GM23338 (cell line): ENCODE results near the gene APLNR. TPM values are rescaled to one million over a fixed set of nuclear protein-coding genes. Genes with fewer than 3 reads are reported as not detected.

Source experiments
- ATAC-seq: fragments of 200-7000 bp; cut with Tn5 transposase; 3 replicates; pipeline ENCODE4 v1.9.1; 2020
- DNase-seq: peaks from one replicate; pipeline ENCODE4 v3.0.0-alpha.2; 2015; ENCODE audit warnings: low spot score
- H2AFZ ChIP-seq: fragments of 200-600 bp; sonication (generic); 2 replicates; pipeline ENCODE4 v1.8.0; 2016; ENCODE audit warnings: antibody characterized with exemption, mild to moderate bottlenecking, moderate library complexity
- H3F3A ChIP-seq: fragments of 200-600 bp; sonication (generic); replicated peaks from 2 replicates; pipeline ENCODE4 v1.8.0; 2017; ENCODE audit warnings: antibody characterized with exemption, mixed run types, low read depth
- H3K27ac ChIP-seq: fragments of 200-600 bp; sonication (generic); 2 replicates; pipeline ENCODE4 v1.6.1; 2016; ENCODE audit warnings: low read depth
- H3K27me3 ChIP-seq: fragments of 200-600 bp; sonication (generic); 2 replicates; pipeline ENCODE4 v1.8.0; 2016; ENCODE audit warnings: mild to moderate bottlenecking, mixed run types, moderate library complexity; ENCODE audit not compliant: insufficient read depth
- H3K36me3 ChIP-seq: fragments of 200-600 bp; sonication (generic); 2 replicates; pipeline ENCODE4 v1.8.0; 2016; ENCODE audit warnings: mild to moderate bottlenecking; ENCODE audit not compliant: insufficient read depth
- H3K4me1 ChIP-seq: fragments of 200-600 bp; sonication (generic); 2 replicates; pipeline ENCODE4 v1.8.0; 2016; ENCODE audit warnings: mild to moderate bottlenecking, moderate library complexity; ENCODE audit not compliant: insufficient read depth
- H3K4me2 ChIP-seq: fragments of 200-600 bp; sonication (generic); 2 replicates; pipeline ENCODE4 v1.7.1; 2017; ENCODE audit warnings: mixed run types
- H3K4me3 ChIP-seq: fragments of 200-600 bp; sonication (generic); 2 replicates; pipeline ENCODE4 v1.6.1; 2016; ENCODE audit warnings: mixed run types
- H3K79me2 ChIP-seq: fragments of 200-600 bp; sonication (generic); replicated peaks from 2 replicates; pipeline ENCODE4 v1.8.0; 2017; ENCODE audit warnings: mild to moderate bottlenecking; ENCODE audit not compliant: insufficient read depth
- H3K9me2 ChIP-seq: fragments of 200-600 bp; sonication (generic); 2 replicates; pipeline ENCODE4 v1.8.0; 2017; ENCODE audit not compliant: insufficient read depth
- H4K20me1 ChIP-seq: fragments of 200-600 bp; sonication (generic); replicated peaks from 2 replicates; pipeline ENCODE4 v1.8.0; 2017; ENCODE audit warnings: mild to moderate bottlenecking; ENCODE audit not compliant: insufficient read depth
- H3K27ac Mint-ChIP-seq: 2 replicates; pipeline ENCODE4 v1.8.0; 2020; ENCODE audit warnings: inconsistent platforms, mild to moderate bottlenecking, moderate library complexity, mixed read lengths
- H3K27me3 Mint-ChIP-seq: 3 replicates; pipeline ENCODE4 v1.8.0; 2022; ENCODE audit warnings: low read depth, mild to moderate bottlenecking, moderate library complexity, mixed read lengths, inconsistent platforms; ENCODE audit not compliant: insufficient read depth, poor library complexity
- H3K36me3 Mint-ChIP-seq: 3 replicates; pipeline ENCODE4 v1.8.0; 2021; ENCODE audit warnings: low read depth, mild to moderate bottlenecking, inconsistent platforms, moderate library complexity, mixed read lengths
- H3K4me1 Mint-ChIP-seq: 3 replicates; pipeline ENCODE4 v1.8.0; 2020; ENCODE audit warnings: mild to moderate bottlenecking, inconsistent platforms, mixed read lengths
- H3K4me3 Mint-ChIP-seq: 3 replicates; pipeline ENCODE4 v1.8.0; 2021; ENCODE audit warnings: moderate library complexity, mild to moderate bottlenecking, inconsistent platforms, mixed read lengths
- H3K9me3 Mint-ChIP-seq: 3 replicates; pipeline ENCODE4 v1.8.0; 2020; ENCODE audit warnings: moderate library complexity, mild to moderate bottlenecking, inconsistent platforms, mixed read lengths
- POLR2AphosphoS5 ChIP-seq: IDR thresholded peaks from 2 replicates; pipeline ENCODE4 v1.6.1; 2016; ENCODE audit warnings: antibody characterized with exemption, low read depth
- ZNF331 ChIP-seq: fragments of 250-450 bp; sonication (Bioruptor Pico); IDR thresholded peaks from 2 replicates; pipeline ENCODE4 v1.5.0; 2020; ENCODE audit warnings: low read depth, mild to moderate bottlenecking, moderate library complexity
- polyA plus RNA-seq: library from polyadenylated mRNA; unstranded; fragments of >200 nt; fragmentation: Nextera tagmentation; extraction: Ambion mirVana; gene quantifications from 2 replicates; pipeline ENCODE4 v1.2.1, GENCODE V29; 2016
- total RNA-seq: library from RNA; depleted of rRNA; stranded (reverse); fragments of >200 nt; shearing (Covaris generic); gene quantifications from 2 replicates; pipeline ENCODE4 v1.2.3, GENCODE V29; 2014
- TF ChIP-seq, protein P1 (sequence below): IDR thresholded peaks from one replicate; pipeline ENCODE4 v1.6.1; 2018; ENCODE audit warnings: antibody characterized with exemption; ENCODE audit not compliant: unreplicated experiment
- TF ChIP-seq, protein P2 (sequence below), 2 experiments: fragments of 200-600 bp in 1 of 2; sonication (generic) in 1 of 2; conservative IDR thresholded peaks; 2 replicates each; pipeline versions ENCODE4 v1.5.1 to v1.6.1; 2016 to 2017; ENCODE audit warnings: antibody characterized with exemption in 2 of 2, low read depth in 2 of 2, mild to moderate bottlenecking in 2 of 2, moderate library complexity in 1 of 2

The APLNR gene
- total and polyA plus RNA-seq, 2 experiments from 2014 or later: 0.10 TPM; not detected in 1

DNA sequence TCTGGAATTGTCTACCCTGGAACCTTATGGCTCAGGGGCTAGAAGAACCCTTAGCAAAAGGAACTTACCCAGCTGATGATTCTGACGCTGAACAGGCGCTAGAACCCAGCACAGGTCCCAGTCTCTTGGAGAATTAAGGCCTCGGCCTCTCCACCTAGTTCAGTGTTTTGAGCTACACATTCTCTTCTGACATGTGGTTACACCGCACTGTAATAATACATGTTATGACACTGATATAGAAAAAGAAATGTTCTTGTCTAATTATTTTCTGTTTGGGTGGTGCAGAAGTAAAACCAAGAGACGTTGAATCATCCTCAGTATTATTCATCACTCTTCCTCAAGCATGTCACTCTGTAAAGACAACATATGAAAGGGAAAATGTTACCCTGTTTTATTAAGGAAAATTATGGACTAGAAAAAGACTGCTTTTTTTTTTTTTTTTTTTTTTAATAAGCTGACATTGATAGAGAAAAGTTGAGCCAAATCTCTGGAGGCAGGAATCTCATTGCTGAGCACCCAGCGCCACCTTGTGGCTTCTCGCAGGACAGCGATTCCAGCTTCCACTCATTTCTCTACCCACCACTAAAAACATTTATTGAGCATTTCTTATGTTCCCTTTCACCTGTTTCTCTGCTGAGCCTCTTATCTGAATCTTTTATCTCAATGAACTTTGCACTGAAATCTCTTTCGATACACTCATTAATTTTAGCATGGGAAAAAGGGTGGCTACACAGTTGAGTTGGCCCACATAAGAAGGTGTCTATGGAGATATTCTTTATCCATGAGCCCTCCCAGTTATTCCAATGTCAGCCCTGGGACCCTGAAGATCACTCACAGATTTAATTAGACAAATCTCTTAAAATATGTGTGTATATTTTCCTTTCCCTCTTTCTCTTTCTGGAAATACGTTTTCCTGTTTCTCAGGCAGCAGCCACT lies 12.6 kb upstream of the APLNR start:
- no peaks in the 10 kb centered on the region for H3F3A ChIP-seq
- H3K4me1 ChIP-seq: no peaks in the 10 kb centered on the region
- H3K27me3 Mint-ChIP-seq: peaks cover 5% of the 10 kb centered on the region
- no peaks in the 10 kb centered on the region for H3K36me3 ChIP-seq
- ATAC-seq (peak; percentile 67), DNase-seq (peak; percentile 76)
- H3K27ac Mint-ChIP-seq: no peak overlapping the region
- H3K9me2 ChIP-seq: no peaks in the 10 kb centered on the region
- TF ChIP-seq, protein P1, sequence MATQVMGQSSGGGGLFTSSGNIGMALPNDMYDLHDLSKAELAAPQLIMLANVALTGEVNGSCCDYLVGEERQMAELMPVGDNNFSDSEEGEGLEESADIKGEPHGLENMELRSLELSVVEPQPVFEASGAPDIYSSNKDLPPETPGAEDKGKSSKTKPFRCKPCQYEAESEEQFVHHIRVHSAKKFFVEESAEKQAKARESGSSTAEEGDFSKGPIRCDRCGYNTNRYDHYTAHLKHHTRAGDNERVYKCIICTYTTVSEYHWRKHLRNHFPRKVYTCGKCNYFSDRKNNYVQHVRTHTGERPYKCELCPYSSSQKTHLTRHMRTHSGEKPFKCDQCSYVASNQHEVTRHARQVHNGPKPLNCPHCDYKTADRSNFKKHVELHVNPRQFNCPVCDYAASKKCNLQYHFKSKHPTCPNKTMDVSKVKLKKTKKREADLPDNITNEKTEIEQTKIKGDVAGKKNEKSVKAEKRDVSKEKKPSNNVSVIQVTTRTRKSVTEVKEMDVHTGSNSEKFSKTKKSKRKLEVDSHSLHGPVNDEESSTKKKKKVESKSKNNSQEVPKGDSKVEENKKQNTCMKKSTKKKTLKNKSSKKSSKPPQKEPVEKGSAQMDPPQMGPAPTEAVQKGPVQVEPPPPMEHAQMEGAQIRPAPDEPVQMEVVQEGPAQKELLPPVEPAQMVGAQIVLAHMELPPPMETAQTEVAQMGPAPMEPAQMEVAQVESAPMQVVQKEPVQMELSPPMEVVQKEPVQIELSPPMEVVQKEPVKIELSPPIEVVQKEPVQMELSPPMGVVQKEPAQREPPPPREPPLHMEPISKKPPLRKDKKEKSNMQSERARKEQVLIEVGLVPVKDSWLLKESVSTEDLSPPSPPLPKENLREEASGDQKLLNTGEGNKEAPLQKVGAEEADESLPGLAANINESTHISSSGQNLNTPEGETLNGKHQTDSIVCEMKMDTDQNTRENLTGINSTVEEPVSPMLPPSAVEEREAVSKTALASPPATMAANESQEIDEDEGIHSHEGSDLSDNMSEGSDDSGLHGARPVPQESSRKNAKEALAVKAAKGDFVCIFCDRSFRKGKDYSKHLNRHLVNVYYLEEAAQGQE: no peak
- TF ChIP-seq, protein P2, sequence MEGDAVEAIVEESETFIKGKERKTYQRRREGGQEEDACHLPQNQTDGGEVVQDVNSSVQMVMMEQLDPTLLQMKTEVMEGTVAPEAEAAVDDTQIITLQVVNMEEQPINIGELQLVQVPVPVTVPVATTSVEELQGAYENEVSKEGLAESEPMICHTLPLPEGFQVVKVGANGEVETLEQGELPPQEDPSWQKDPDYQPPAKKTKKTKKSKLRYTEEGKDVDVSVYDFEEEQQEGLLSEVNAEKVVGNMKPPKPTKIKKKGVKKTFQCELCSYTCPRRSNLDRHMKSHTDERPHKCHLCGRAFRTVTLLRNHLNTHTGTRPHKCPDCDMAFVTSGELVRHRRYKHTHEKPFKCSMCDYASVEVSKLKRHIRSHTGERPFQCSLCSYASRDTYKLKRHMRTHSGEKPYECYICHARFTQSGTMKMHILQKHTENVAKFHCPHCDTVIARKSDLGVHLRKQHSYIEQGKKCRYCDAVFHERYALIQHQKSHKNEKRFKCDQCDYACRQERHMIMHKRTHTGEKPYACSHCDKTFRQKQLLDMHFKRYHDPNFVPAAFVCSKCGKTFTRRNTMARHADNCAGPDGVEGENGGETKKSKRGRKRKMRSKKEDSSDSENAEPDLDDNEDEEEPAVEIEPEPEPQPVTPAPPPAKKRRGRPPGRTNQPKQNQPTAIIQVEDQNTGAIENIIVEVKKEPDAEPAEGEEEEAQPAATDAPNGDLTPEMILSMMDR (conservative IDR thresholded peaks at IDR 0.05; ENCODE audit: low read depth in 2 of 2): peak; percentile 82 to 96
- no peaks in the 10 kb centered on the region for H4K20me1 ChIP-seq
- H3K27me3 ChIP-seq: no peaks in the 10 kb centered on the region
- no peak overlapping the region for H3K4me2 ChIP-seq
- no peak overlapping the region for H3K27ac ChIP-seq
- no peaks in the 10 kb centered on the region for H3K4me1 Mint-ChIP-seq
- no peak overlapping the region for H3K4me3 ChIP-seq
- no peaks in the 10 kb centered on the region; the same call in 2 of the 3 replicates for H3K9me3 Mint-ChIP-seq
- no peak overlapping the region for H3K4me3 Mint-ChIP-seq
- H3K36me3 Mint-ChIP-seq: no peaks in the 10 kb centered on the region
- H3K79me2 ChIP-seq: no peaks in the 10 kb centered on the region
- H2AFZ ChIP-seq: peak overlapping the region; percentile 34; the same call in 1 of the 2 replicates

DNA sequence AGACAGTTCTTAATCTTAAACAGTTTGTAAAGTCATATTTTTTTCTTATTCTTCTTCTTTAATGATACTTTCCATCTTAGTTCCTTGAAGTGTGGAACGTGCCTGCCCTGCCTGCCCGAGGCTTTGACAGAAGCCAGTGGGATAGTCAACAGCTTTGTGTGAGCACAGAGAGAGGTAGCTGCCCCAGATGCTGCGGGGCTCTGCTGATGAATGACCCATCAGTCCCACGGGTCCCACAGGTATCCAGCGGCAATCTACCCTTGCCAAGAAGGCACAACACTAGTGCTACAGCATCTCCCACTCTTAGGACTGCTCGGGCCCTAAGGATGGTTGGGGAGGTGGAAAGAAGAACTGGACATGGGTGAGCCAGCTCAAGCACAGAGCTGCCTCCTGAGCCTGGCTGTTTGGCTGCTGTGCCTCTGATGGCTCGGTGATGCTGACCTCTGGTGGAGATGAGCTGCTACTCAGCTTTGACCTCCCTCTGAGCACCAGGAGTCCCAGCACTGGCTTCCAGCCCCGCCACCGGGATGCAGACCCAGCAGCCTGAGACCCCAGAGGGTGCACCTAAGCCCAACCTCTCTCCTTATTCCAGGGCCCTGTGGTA lies 11.8 kb upstream of the APLNR start:
- Histone ChIP-seq H3K4me2 (no peak overlapping the region), H3K27ac (no peak overlapping the region), H4K20me1 (no peaks in the 10 kb centered on the region)

More for the DNA sequence above, 11.8 kb upstream of the APLNR start:
- H3K4me3 Mint-ChIP-seq: no peak overlapping the region
- no peak overlapping the region for H3K27ac Mint-ChIP-seq
- no peaks in the 10 kb centered on the region for H3K27me3 ChIP-seq
- peak overlapping the region; percentile 83 for H2AFZ ChIP-seq
- H3K36me3 ChIP-seq: no peaks in the 10 kb centered on the region
- H3F3A ChIP-seq: no peaks in the 10 kb centered on the region
- peaks cover 2% of the 10 kb centered on the region for H3K27me3 Mint-ChIP-seq
- H3K9me3 Mint-ChIP-seq: no peaks in the 10 kb centered on the region
- H3K4me1 Mint-ChIP-seq: no peaks in the 10 kb centered on the region
- ATAC-seq (peak; percentile 99), DNase-seq (peak; percentile 90)
- H3K4me3 ChIP-seq: no peak overlapping the region
- no peaks in the 10 kb centered on the region for H3K4me1 ChIP-seq
- no peaks in the 10 kb centered on the region for H3K36me3 Mint-ChIP-seq
- TF ChIP-seq ZNF331 (no peak), POLR2AphosphoS5 (no peak)
- TF ChIP-seq, protein P2 (conservative IDR thresholded peaks at IDR 0.05; ENCODE audit: low read depth in 2 of 2): peak; percentile 74 to 92
- H3K79me2 ChIP-seq: no peaks in the 10 kb centered on the region
- no peaks in the 10 kb centered on the region for H3K9me2 ChIP-seq
